Raji (cell line): ENCODE results near the gene PEA15.
A peak's percentile ranks its signal among the peaks of the same experiment; 100 is the strongest.

Experiments used
- POLR2A ChIP-seq: IDR thresholded peaks from 2 replicates; pipeline ENCODE4 v1.6.1; 2011; ENCODE audit warnings: low read depth, low read length, control low read depth; ENCODE audit not compliant: insufficient read depth

PEA15 gene

DNA sequence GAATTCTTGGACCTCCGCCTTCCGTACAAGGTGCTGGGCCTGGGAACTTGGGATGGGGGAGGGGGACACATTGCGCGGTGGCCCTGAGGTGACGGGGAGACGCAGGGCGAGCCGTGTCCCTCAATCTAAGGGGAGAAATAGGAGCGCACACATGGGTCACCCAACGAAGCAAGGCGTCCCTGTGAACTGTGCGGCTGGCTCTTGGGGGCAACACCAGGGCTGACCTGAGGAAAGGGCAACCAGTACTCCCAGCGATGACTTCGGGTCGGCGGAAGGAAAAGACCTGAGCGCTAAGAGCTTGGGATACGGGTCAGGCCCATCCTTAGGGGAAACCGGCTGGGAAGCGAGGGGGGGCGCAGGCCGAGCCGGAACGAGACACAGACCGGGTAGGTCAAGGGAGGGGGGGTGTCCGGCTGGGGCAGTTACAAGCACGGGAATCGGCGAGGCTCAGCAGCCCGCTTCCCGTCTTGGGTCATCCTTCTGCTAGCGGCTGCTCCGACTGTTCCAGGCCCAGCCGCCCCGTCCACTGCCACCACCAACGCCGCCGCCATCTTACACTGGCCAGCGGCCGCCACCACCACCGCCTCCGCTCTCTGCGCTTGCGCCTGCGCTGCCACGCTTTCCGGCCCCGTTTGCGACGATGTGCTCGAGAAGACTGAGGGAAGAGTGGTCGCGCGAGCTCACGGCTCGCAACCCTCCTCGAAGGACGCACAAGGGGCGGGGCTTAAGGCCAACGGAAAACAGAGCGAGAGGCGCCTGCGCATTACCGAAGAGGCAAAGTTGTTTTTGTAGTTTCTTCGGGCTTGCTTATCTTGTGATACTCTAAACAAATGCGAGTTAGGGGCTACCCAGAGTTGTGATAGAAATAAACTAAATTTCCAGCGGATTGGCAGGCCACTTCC is 57.0 kb downstream of the PEA15 start, which contains the start of gene DCAF8:
Gene DCAF8 (minus strand): TSS at position 657 of the 902 bp plus-strand sequence. CDS start 18,541 bp downstream, outside the sequence.
- TF ChIP-seq POLR2A = peak; percentile 97

DNA sequence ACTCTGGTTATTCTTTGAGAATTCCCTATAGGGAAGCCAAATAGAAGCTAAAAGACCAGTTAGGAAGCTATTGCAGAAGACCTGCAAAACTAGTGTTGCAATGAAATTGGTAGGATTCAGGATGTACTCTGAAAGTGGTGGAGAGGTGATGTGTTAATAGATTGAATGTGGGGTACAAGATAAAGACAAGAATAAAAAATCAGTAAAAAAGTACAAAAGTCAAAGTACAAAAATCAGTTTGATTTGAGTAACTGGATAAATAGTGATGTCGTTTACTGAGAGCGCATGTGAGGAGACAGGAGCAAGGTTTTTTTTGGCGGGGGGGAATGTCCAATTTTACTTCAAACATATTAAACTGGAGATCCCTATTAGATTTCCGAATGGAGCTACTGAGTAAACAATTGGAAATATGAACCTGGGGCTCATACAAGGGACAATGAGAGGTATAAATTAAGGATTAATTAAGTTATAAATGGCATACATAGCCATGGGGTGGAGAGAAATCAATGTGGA is 59.7 kb downstream of the PEA15 start:
- no peak for TF ChIP-seq POLR2A
